GM18870 (cell line): ENCODE measurements around the gene GMEB2.
"Not testable (repeated sequence)": the region's sequence is repeated elsewhere in the genome, so short reads cannot be mapped to it uniquely, and the experiment has no call there.

Source experiments
- ATAC-seq: cut with Tn5 transposase; IDR thresholded peaks from one replicate; pipeline ENCODE4 v1.9.1; 2021; ENCODE audit warnings: moderate library complexity; ENCODE audit not compliant: unreplicated experiment

GMEB2 gene, protein sequence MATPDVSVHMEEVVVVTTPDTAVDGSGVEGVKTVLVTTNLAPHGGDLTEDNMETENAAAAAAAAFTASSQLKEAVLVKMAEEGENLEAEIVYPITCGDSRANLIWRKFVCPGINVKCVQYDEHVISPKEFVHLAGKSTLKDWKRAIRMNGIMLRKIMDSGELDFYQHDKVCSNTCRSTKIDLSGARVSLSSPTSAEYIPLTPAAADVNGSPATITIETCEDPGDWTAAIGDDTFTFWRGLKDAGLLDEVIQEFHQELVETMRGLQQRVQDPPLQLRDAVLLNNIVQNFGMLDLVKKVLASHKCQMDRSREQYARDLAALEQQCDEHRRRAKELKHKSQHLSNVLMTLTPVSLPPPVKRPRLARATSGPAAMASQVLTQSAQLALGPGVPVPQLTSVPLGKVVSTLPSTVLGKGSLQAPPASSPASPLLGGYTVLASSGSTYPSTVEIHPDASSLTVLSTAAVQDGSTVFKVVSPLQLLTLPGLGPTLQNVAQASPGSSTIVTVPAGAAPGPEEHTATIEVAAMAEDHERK

DNA sequence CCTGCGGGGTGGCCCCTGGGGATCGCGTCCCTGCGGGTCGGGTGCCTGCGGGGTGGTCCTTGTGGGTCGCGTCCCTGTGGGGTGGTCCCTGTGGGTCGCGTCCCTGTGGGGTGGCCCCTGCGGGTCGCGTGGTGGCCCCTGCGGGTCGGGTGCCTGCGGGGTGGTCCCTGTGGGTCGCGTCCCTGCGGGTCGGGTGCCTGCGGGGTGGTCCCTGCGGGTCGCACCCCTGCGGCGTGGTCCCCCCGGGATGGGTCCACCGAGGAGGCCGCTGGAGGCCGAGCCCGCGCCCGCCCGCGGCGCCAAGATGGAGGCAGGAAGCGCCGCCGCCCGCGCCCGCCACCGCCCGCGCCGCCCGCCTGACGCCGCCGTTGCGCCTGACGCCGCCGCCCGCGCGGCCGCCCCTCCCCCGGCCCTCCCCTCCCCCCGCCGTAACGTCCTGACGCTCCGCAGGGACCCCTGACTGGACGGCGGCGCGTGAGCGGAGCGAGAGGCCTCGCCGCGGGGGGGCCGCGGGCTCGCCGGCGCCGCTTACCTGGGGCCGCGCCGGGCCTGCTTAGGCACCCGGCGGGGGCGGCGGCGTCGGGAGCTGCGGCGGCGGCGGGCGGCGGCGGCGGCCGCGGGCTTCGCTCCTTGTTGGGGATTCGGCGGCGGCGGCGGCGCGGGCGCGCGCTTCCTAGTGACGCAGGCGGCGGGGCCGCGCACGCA, at the start of gene GMEB2:
TSS of gene GMEB2 (minus strand) at position 678 of the 705 bp plus-strand sequence. CDS start 7,704 bp downstream, outside the sequence.
- ATAC-seq: no peak

DNA sequence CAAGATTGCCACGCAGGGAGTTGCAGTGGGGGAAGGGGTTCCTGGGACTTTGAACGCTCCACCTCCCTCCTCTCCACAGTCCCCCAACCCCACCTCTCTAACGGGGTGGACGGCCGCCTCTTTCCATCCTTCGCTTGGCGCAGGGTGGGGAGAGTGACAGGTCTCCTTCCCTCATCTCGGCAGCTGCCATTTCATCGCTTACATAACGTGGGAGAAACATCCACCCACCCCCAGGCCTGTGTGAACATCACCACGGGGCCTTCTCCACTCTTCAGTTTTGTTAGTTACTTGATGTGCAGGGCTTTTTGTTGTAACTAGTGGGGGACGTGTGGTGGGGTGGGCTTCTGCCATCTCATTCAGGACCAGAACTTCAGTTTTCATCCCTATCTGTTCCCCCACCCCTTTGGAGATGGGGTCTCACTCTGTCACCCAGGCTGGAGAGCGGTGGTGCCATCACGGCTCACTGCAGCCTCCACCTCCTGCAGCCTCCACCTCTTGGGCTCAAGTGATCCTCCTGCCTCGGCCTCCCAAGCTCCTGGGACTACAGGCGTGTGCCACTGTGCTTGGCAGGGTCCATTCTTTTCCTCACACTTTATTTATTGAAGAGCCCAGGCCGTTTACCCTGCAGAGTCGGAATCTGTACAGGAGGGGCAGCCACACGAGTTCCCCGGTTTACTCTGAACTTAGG, 48.9 kb upstream of the GMEB2 start:
- ATAC-seq: no peak

DNA sequence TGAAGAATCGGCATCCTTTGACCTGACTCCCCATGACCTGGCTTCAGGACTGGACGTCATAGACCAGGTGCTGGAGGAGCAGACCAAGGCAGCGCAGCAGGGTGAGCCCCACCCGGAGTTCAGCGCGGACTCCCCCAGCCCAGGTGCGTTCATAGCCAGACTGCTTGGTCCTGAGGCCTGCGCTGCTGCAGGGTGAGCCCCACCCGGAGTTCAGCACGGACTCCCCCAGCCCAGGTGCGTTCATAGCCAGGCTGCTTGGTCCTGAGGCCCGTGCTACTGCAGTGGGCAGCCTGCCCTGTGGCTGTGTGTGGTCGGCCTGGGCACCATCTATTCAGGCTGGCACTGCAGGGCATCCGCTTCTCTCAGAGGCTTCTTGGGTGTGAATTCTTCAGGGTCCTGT, 47.0 kb upstream of the GMEB2 start:
- no peak for ATAC-seq

DNA sequence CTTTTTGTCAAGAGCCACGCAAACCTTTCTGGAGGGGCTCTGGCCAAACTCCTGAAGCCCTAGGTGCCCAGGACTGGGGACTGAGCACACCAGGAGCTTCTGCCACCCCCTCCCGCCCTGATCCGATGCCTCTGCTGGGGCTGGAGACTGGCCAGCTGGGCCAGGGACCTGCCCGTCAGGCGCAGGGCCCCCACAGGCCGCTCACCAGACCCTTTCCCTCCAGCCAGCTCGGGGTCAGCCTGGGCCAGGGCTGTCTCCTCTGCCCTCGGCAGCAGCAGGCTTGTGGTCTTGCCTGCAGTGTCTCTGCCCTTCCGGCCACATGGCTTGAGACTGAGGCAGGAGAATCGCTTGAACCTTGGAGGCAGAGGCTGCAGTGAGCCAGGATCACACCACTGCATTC, 45.8 kb upstream of the GMEB2 start:
- ATAC-seq: no peak

DNA sequence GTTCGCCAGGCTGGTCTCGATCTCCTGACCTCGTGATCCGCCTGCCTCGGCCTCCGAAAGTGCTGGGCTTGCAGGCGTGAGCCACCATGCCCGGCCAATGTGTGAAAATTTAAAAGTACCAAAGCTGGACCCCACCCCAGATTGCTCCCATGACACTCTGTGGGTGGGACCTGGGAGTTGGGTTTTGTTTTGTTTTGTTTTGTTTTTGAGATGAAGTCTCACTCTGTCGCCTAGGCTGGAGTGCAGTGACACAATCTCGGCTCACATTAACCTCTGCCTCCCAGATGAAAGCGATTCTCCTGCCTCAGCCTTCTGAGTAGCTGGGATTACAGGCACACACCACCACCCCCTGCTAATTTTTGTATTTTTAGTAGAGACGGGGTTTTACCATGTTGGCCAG, 44.8 kb upstream of the GMEB2 start:
- not testable (repeated sequence) for ATAC-seq

DNA sequence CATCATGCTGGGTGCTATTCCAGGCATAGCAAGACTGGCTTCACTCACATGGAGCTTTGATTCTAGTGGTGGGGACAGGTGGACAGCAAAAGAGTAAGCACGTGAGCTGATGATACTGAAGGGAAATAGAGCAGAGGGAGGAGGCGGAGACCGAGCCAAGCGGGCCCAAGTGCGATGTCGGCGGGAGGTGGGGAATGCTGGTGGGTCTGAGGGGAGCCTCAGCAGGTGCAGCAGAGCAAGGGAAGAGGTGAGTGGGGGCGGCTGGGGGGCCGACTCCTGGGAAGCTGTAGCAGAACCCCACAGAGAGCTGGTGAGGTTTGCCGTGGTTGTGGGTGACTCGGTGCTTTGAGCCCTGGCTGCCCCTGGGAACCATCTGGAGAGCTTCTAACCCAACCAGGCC, 41.5 kb upstream of the GMEB2 start:
- no peak for ATAC-seq

DNA sequence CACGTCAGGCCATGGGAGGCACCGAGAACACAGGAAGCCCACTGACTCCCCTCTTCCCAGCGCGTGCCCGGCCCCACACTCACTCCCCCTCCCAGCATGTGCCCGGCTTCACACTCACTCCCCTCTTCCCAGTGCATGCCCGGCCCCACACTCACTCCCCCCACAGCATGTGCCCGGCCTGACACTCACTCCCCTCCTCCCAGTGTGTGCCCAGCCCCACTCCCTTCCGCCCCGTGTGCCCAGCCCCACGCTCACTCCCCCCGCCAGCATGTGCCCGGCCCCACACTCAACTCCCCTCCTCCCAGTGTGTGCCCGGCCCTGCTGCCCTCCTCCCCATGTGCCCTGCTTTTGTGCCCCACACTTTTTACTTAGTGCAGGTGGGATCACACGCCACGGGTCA, 41.0 kb upstream of the GMEB2 start:
- no peak for ATAC-seq

DNA sequence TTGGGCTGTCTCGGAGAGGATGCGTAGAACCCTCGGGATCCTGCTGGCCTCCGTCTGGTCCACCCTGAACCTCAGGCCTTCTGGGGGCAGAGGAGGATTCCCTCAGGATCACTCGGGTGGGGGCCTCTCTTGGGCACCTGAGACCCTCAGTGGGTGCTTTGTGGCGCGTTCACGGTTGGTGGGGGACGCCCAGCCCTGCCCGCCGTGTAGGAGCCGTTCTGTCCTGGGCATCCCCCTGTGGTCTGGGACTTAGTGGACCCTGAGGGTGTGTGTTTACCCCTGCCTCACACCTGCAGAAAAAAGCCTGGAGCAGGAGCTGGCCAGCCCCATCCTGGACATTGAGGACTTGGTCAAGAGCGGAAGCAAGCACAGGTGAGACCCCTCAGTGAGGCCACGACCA, 38.8 kb upstream of the GMEB2 start:
- no peak for ATAC-seq

DNA sequence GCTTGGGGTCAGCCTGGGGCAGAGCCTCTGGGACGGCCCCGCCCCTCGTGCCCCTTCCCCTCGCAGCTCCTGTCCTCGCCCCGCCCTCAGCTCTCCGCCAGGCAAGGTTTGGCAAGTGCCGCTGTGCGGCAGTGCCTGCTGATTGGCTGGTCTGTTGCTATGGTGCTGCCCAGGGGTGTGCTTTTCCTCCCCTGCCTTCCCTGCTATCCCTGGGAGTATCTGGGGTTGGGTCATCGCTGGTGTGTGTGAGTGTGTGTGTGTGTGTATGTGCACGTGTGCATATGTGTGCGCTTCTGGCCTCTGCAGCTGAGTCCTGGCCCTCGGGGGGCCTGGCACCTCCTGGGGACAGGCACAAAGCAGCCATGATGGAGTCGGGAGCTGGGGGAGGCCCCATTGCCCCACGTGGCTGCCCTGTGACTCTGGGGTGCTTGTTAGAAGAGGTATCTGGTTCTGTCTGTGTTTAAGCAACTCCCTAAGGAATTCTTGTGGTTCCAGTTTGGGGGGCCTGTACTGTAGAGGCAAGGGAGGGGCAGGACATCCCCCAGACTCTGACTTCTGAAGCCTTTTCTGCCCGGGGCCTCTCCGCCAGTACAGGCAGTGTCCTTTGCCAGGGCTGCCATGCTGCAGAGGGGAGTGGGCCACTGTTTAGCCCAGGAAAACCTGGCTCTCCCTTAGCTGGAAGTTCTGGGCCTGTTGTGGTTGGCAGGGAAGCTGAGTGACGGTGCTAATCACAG, 38.1 kb upstream of the GMEB2 start:
- ATAC-seq: no peak

DNA sequence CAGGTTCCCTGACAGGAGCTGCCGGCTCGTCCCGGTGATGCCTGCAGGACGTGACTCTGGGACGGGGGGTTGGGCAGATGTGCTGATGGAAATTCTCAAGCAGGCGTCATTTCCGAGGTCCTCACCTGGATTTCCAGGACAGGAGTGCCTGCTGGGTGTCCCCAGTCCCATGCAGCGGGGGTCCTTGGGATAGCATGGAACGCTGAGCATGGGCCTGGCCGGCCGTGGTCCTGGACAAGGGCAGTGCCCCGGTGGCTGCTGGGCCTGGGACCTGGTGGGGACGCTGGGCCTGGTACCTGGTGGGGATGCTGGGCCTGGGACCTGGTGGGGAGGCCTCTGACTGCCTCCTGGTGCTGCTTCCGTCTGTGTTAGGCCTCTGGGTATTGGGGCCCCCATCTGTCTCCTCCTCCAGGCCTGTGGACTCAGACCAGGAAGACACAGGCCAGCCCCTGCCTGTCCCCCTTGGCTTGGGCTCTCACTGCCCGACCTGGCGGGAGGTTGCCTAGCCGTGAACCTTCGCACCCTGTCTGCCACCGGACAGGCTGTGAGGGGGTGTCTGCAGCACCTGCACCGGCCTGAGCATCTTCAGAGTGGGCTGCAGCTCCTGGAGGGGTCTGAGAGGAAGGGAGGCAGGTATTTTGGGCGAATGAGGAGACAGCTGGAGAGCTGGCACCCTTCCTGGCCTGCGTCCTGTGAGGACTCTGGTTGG, 37.4 kb upstream of the GMEB2 start:
- no peak for ATAC-seq

DNA sequence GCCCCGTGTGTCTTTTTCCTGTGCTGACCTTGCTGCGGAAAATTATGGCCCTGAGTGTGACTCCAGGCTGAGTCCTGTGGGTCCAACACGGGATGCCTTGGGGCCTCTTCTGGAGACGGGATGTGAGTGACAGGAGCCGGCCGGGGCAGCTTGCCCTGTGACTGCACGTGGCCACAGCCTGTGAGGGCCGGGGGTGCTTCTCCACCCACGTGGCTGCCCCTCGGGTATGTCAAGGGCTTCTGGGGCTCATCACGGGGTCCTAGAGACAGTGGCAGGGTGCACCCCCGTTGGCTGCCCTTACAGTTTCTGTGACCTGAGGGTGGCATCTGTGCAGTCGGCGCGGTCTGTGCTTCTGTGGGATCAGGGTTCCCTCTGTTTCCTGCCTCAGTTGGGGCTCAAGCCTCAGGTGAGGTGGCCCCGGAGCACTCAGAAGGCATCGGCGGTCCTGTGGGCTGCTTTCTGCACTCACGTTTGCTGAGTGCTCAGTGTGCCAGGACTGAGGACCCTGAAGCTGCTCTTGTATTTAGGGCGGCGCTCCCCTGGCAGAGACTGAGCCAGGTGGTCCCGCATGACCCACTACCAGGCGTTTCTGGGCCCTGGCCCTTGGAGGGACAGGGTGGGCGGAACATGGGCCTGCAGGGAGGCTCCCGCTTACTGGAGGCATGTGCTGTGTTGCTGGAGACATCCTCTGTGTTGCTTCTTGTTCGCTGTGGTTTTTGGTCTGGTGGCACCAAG, 36.6 kb upstream of the GMEB2 start:
- no peak for ATAC-seq

DNA sequence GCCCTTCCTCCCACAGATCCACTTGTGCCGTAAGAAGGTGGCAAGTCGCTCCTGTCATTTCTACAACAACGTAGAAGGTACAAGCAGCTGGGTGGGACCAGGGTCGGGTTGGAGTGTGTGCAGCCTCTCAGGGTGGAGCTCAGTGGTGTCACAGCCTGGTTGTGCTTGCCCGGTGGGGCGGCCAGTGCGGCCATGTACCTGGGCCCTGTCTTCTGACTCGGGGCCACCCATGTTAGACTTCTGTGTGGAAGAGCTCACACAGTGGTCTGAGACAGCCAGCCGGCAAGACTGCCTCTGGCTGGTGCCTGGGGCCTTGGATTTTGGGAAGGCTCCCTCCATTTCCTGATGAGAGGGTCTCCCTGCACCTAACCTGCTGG, 35.9 kb upstream of the GMEB2 start:
- ATAC-seq: no peak

DNA sequence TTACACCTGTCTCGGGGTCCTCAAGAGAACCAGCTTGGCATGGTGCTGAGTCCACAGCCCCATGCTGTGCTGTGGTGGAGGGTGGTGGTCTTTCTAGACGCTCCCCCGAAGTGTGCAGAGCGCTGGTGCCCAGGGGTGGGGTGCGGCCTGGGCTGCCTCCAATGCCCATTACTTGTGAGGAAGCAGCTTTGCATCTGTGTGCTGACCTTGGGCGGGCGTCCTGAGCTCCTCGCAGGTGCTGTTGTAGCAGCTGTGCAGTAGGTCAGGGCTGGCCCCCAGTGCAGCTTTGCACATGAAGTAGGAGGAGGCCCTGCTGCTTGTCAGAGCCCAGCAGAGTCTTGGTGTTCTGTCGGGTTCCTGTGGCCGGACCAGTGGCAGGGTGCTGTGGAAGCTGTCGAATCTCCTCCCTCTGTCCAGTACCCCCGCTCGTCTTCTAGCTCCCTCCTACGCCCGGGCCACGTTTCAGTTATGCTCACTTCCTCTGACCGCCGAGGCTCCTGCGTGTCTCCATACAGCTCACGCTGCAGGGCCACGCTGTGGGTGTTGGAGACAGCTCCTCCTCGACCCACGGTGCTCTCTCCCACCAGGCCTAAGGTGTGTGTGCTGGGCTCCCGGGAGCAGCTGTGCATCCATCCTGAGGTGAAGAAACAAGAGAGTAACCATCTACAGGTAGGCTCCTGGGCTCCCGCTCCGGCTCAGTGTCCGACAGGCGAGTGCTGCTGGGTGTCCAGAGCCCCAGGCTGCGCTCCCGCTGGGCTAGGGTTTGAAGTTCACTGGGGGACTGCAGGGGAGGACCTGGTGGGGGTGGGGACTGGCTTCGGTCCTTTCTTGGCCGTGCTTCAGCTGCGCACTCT, 35.3 kb upstream of the GMEB2 start:
- no peak for ATAC-seq

DNA sequence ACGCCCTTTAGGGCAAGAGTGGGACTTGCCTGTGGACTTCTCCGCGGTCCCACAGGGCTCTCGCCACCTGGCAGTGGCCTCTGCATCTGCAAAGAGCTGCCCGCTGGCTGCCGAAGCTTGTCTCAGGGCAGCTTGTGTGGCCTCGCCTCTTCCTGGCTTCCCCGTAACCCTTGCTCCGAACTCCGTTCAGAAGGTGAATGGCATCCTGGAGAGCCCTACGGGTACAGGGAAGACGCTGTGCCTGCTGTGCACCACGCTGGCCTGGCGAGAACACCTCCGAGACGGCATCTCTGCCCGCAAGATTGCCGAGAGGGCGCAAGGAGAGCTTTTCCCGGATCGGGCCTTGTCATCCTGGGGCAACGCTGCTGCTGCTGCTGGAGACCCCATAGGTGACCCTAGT, 34.2 kb upstream of the GMEB2 start:
- no peak for ATAC-seq

DNA sequence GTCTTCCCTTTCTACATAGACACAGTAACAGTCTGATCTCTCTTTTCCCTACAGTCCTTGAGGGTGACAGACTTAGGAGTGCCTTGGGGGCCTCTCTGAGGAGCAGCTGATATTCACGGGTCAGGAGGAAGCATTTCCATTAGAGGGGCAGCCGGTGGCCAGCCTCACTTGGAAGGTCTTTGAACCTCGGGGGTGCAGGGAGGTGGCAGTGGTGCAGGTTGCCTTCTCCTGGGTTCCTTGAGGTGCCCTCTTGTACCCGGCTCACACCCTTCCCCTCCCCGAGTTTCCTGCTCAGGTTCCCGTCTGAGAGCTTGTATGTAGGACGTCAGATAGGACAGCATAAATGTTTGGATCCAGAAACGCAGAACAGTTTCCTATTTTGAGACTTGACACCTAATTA, 33.7 kb upstream of the GMEB2 start:
- ATAC-seq: no peak

DNA sequence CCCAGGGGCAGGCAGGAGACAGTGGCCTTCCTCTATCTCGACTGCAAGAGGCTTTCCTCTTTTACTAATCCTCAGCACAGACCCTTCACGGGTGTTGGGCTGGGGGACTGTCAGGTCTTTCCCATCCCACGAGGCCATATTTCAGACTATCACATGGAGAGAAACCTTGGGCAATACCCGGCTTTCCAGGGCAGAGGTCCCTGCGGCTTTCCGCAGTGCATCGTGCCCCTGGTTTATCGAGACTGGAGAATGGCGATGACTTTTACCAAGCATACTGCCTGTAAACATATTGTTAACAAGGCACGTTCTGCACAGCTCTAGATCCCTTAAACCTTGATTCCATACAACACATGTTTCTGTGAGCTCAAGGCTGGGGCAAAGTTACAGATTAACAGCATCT, 33.3 kb upstream of the GMEB2 start:
- ATAC-seq: not testable (repeated sequence)

DNA sequence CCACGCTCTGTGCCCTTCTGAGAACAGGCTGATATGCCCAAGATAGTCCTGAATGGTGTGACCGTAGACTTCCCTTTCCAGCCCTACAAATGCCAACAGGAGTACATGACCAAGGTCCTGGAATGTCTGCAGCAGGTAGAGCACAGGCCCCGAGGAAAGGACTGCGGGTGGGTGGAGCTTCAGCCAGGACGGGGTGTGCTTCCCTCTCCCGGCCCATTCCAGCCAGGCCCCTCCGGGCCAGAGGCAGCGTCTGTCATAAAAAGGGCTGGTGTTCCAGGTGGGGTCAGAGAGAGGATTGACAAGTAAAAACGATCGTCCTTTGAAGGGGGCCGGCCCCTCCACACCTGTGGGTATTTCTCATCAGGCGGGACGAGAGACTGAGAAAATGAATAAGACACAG, 32.5 kb upstream of the GMEB2 start:
- ATAC-seq: no peak

DNA sequence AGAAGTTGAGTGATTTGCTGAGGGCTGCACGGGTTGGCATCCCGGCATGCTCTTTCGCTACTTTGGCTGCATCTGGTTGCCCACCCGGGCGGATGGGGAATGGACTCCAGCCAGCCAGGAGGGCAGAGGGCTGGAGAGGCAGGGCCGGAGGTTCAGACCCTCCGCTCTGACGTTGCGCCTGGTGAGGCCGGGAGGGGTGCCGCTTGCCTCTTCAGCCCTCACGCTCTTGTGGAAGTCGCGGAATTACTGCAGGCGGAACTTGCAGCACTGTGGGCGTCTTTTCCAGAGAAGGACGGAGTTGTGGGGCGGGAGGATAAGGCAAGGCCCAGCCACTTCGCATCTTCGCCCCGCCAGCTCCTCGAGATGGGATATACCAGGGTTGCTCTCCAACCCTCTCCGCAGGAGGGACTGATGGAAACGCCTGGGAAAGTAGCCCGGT, 31.9 kb upstream of the GMEB2 start:
- ATAC-seq: no peak
